OCI-LY7 (cell line): ENCODE measurements around the gene AMZ1.

Source experiments
- EZH2phosphoT487 ChIP-seq: fragments of 200-600 bp; sonication (generic); IDR thresholded peaks from 2 replicates; pipeline ENCODE4 v1.6.1; 2018; ENCODE audit warnings: low read depth, borderline replicate concordance, mild to moderate bottlenecking, mixed run types, antibody characterized with exemption, low read length, moderate library complexity, mixed read lengths
- TF ChIP-seq, protein P1 (sequence below): fragments of 200-600 bp; sonication (generic); conservative IDR thresholded peaks from 2 replicates; pipeline ENCODE4 v1.5.1; 2014; ENCODE audit warnings: mild to moderate bottlenecking, antibody characterized with exemption, low read length, moderate library complexity, mixed read lengths

- TF ChIP-seq, protein P1, sequence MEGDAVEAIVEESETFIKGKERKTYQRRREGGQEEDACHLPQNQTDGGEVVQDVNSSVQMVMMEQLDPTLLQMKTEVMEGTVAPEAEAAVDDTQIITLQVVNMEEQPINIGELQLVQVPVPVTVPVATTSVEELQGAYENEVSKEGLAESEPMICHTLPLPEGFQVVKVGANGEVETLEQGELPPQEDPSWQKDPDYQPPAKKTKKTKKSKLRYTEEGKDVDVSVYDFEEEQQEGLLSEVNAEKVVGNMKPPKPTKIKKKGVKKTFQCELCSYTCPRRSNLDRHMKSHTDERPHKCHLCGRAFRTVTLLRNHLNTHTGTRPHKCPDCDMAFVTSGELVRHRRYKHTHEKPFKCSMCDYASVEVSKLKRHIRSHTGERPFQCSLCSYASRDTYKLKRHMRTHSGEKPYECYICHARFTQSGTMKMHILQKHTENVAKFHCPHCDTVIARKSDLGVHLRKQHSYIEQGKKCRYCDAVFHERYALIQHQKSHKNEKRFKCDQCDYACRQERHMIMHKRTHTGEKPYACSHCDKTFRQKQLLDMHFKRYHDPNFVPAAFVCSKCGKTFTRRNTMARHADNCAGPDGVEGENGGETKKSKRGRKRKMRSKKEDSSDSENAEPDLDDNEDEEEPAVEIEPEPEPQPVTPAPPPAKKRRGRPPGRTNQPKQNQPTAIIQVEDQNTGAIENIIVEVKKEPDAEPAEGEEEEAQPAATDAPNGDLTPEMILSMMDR, result no peak
- no peak for TF ChIP-seq EZH2phosphoT487
These were observed 14.6 kb downstream of the AMZ1 start for GRCh38 chr7:2702594-2702957.
